GM20000 (cell line): ENCODE results near the gene ADGB.

Experiments used
- DNase-seq: peaks from one replicate; pipeline ENCODE4 v3.0.0; 2012; ENCODE audit warnings: low spot score
- TF ChIP-seq, protein P1 (sequence below): IDR thresholded peaks from 2 replicates; pipeline ENCODE4 v1.5.1; 2012; ENCODE audit warnings: mild to moderate bottlenecking, control low read depth; ENCODE audit errors: extremely low read depth, missing control alignments

The ADGB gene

GRCh38 chr6:146741609-146742008, 142.8 kb downstream of the ADGB start:
- DNase-seq = no peak
- TF ChIP-seq, protein P1, sequence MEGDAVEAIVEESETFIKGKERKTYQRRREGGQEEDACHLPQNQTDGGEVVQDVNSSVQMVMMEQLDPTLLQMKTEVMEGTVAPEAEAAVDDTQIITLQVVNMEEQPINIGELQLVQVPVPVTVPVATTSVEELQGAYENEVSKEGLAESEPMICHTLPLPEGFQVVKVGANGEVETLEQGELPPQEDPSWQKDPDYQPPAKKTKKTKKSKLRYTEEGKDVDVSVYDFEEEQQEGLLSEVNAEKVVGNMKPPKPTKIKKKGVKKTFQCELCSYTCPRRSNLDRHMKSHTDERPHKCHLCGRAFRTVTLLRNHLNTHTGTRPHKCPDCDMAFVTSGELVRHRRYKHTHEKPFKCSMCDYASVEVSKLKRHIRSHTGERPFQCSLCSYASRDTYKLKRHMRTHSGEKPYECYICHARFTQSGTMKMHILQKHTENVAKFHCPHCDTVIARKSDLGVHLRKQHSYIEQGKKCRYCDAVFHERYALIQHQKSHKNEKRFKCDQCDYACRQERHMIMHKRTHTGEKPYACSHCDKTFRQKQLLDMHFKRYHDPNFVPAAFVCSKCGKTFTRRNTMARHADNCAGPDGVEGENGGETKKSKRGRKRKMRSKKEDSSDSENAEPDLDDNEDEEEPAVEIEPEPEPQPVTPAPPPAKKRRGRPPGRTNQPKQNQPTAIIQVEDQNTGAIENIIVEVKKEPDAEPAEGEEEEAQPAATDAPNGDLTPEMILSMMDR = no peak

DNA sequence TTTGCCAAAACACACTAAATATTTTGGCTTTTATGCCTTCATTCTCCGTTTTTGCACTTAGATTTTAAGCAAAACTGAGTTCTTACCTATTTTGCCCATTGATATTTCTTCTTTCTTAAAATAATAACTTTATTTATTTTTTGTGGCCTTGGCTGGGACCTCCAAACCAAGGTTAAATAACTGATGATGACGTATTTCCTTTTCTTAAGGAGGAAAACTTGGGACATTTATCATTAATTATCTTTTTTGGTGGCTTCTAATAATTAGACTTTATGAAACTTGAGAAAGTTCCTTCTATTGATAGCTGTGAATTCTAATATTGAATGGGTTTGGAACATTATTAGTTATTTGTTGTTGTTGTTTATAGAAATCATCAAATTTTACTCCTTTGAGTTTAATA, 154.5 kb downstream of the ADGB start:
- TF ChIP-seq, protein P1 = no peak
- no peak for DNase-seq

- TF ChIP-seq, protein P1 = no peak
- DNase-seq = no peak
These were observed 168.9 kb downstream of the ADGB start for GRCh38 chr6:146767632-146768031.

DNA sequence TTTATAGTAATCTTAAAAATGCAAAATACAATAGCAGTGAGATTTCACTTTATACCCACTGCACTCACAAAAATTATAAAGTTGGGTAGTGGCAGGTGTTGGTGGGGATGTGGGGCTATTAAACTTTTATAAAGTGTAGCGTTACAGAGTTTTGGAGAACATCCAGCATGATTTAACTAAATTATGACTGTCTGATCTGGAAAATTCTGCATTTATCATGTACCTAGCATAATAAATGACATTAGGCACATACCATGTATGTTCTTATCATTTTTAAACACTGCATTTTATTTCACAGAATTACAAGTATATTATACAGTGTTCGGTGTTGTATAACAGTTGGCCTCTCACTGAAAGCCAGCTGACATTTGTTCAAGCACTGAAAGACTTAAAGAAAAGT, 169.9 kb downstream of the ADGB start:
- TF ChIP-seq, protein P1 = no peak
- DNase-seq = no peak

- DNase-seq = no peak
- TF ChIP-seq, protein P1 = no peak
These were observed 171.6 kb downstream of the ADGB start for GRCh38 chr6:146770275-146770964.

DNA sequence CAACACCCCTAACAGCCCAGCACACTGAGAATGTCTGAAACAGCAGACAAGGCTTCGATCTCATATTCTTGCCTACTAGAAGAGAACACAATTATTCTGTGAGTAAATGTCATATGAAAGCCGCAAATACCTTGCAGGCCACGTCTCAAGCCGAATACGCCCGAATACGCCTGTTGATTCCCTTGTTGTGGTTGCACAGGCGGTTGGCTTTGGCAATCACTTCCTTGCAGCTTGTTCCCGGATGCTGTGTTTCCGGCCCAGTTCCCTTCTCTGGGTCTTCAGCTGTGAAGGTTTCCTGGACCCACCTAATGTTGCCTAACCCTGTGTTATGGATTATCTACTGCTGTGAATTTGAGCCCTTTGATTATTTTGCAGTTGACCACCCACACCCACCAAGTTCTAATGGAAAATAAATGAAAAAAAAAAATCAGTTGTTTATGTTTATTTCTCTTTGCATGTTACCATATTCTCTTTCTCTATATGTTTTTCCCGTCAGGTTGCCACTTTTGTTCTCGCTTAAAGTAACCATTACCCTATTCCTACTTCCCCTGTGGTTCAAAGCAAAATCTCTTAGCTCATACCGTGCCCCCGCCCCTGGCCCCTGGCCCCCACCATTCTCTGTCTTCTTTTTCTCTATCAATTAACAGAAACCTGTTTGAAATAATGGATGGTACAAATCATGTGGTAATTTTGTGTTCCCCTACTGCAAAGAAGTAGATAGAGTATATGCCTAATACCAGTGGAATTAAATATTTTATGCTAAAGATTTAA, 172.4 kb downstream of the ADGB start:
- TF ChIP-seq, protein P1 = no peak
- no peak for DNase-seq

GRCh38 chr6:146775220-146775619, 176.4 kb downstream of the ADGB start:
- TF ChIP-seq, protein P1 = no peak
- no peak for DNase-seq
